Stimulated activated memory B cell treated with anti-CD40 and anti-IgM and Interleukin-4, amounts not matched to agents 10 μg/mL and 1 μg/mL and 100 μg/mL, for 72 hours (primary cell): ENCODE measurements around the gene EDEM1.
"Not testable (repeated sequence)": the region's sequence is repeated elsewhere in the genome, so short reads cannot be mapped to it uniquely, and the experiment has no call there.

ENCODE experiments used
- ATAC-seq: fragments of 150-1000 bp; cut with Tn5 transposase; 2 replicates; pipeline ENCODE4 v1.10.0; 2021
- H3K27ac Mint-ChIP-seq: one replicate; pipeline ENCODE4 v1.8.0; 2022; ENCODE audit warnings: mild to moderate bottlenecking, mixed read lengths
- H3K27me3 Mint-ChIP-seq: one replicate; pipeline ENCODE4 v1.8.0; 2022; ENCODE audit warnings: mixed read lengths
- H3K36me3 Mint-ChIP-seq: one replicate; pipeline ENCODE4 v1.8.0; 2022; ENCODE audit warnings: mixed read lengths
- H3K4me1 Mint-ChIP-seq: one replicate; pipeline ENCODE4 v1.8.0; 2022; ENCODE audit warnings: mixed read lengths
- H3K4me3 Mint-ChIP-seq: one replicate; pipeline ENCODE4 v1.8.0; 2022; ENCODE audit warnings: mild to moderate bottlenecking, moderate library complexity, mixed read lengths
- H3K9me3 Mint-ChIP-seq: one replicate; pipeline ENCODE4 v1.8.0; 2022; ENCODE audit warnings: mixed read lengths

Gene EDEM1

DNA sequence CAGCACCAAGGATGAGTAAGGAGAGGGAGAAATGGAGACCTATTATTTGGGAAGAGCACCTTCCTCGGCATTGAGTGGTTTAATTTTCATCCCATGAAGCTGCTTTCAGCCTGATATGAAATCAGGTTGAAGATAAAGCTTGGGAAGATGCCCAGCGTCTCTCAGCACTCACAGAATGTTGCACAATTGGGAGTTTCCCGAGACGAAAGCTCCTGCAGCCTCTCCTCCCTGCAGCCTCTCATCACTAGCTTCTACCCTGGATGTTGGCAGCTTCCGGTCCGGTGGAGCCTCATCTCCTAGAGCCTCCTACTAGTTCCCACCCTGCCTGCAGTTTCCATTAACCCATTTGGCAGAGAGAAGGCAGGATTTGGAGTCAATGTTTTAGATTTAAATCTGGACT lies 40.3 kb downstream of the EDEM1 start:
- H3K4me1 Mint-ChIP-seq, result peaks cover 20% of the 10 kb centered on the region
- no peaks in the 10 kb centered on the region for H3K36me3 Mint-ChIP-seq
- no peaks in the 10 kb centered on the region for H3K9me3 Mint-ChIP-seq
- no peaks in the 10 kb centered on the region for H3K27me3 Mint-ChIP-seq
- no peak overlapping the region for H3K4me3 Mint-ChIP-seq
- H3K27ac Mint-ChIP-seq, result no peak overlapping the region
- no peak for ATAC-seq

DNA sequence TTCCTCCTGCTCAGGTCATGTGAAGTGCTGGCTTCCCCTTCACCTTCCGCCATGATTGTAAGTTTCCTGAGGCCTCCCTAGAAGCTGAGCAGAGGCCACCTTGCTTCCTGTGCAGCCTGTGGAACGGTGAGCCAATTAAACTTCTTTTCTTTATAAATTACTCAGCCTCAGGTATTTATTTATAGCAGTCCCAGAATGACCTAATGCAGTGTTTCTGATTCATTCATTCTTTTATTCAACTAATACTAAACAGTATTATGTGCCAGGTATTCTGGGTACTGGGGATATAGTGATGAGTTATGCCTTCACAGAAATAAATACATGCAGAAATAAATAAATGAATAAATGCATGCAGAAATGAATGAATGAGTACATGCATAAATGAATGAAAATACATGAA lies 41.9 kb downstream of the EDEM1 start:
- Mint-ChIP-seq H3K4me3 (no peak overlapping the region), H3K27ac (no peak overlapping the region), H3K9me3 (no peaks in the 10 kb centered on the region), H3K36me3 (no peaks in the 10 kb centered on the region), H3K27me3 (no peaks in the 10 kb centered on the region), H3K4me1 (peaks cover 20% of the 10 kb centered on the region)
- ATAC-seq, result no peak

DNA sequence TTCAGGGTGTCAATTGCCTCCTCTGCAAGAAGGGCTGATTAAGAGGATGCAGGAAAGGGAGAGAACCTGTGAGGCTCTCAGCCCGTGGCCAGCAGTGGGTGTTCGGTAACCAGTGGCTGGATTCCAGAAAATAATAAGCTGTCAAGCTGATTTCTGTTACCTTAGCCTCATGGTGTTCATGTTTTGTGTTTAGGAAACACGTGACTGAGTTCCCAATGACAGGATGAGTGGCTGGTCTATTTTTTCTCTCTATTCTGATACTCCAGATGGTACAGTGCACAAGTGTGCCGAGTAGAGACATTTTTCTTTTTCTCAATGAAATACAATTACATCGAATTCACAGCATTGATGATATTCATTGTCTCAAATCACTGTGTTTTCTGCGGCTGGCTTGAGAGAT lies 43.6 kb downstream of the EDEM1 start:
- Mint-ChIP-seq H3K9me3 (no peaks in the 10 kb centered on the region), H3K4me3 (no peak overlapping the region), H3K27me3 (no peaks in the 10 kb centered on the region), H3K36me3 (peaks cover 8% of the 10 kb centered on the region), H3K27ac (no peak overlapping the region), H3K4me1 (peaks cover 20% of the 10 kb centered on the region)
- no peak for ATAC-seq

DNA sequence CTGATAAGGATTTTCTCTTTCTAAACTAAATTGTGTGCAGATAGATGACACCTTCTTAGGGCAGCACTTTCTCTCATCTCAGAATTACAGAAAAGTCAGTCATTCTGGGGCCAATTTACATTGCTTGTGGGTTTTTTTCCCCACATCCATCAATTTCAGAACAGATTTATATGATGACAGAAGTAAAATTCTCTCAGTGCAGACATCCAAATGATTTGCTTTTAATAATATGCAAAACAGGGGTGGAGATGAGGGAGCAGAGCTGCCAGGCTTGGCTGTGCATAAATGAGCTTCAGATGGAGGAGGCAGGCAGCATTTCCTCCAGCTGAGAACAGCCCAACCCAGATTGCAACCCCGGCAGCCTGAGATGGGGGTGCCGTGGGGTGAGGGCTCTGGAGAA lies 44.0 kb downstream of the EDEM1 start:
- Mint-ChIP-seq H3K27me3 (no peaks in the 10 kb centered on the region), H3K9me3 (no peaks in the 10 kb centered on the region), H3K27ac (no peak overlapping the region), H3K4me3 (no peak overlapping the region), H3K36me3 (peaks cover 8% of the 10 kb centered on the region), H3K4me1 (peaks cover 19% of the 10 kb centered on the region)
- ATAC-seq, result no peak

DNA sequence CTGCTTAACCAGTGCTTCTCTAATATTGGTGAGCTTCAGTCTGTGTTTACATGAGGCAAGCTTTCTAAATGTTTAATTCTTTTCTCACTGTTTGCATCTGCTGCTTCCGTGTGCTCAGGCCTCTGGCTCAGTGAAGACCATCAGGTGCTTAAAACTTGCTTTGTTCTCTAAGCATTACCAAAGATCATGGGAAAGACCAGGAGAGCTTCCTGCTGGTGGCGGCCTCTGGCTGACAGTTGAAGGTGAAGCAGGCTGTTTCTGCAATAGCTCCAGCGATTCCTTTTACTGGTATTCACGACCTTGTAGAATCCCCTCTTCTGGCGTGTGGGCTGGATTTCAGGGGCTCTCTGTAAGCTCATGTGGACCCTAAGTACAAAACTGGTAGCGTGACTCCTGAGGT lies 45.1 kb downstream of the EDEM1 start:
- no peak overlapping the region for H3K27ac Mint-ChIP-seq
- H3K9me3 Mint-ChIP-seq, result no peaks in the 10 kb centered on the region
- H3K36me3 Mint-ChIP-seq, result peaks cover 8% of the 10 kb centered on the region
- no peak overlapping the region for H3K4me3 Mint-ChIP-seq
- H3K4me1 Mint-ChIP-seq, result peaks cover 14% of the 10 kb centered on the region
- no peak for ATAC-seq
- H3K27me3 Mint-ChIP-seq, result no peaks in the 10 kb centered on the region

DNA sequence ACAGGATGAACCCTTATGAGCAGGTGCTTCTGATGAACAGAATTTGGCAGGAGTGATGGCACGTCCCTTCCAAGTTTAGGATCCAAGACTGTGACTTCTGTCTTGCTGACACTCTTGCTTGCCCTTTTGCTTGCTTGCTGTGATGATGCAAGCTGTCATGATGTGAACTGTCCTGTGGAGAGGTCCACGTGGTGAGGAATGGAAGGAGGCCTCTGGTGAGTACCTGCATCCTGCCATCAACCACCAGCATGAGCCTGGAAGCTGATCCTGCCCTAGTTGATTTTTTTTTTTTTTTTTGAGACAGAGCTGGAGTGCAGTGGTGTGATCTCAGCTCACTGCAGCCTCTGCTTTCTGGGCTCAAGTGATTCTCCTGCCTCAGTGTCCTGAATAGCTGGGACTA lies 45.5 kb downstream of the EDEM1 start:
- H3K9me3 Mint-ChIP-seq, result no peaks in the 10 kb centered on the region
- H3K36me3 Mint-ChIP-seq, result peaks cover 8% of the 10 kb centered on the region
- H3K4me1 Mint-ChIP-seq, result peaks cover 14% of the 10 kb centered on the region
- no peak overlapping the region for H3K4me3 Mint-ChIP-seq
- no peak for ATAC-seq
- H3K27ac Mint-ChIP-seq, result no peak overlapping the region
- H3K27me3 Mint-ChIP-seq, result no peaks in the 10 kb centered on the region

DNA sequence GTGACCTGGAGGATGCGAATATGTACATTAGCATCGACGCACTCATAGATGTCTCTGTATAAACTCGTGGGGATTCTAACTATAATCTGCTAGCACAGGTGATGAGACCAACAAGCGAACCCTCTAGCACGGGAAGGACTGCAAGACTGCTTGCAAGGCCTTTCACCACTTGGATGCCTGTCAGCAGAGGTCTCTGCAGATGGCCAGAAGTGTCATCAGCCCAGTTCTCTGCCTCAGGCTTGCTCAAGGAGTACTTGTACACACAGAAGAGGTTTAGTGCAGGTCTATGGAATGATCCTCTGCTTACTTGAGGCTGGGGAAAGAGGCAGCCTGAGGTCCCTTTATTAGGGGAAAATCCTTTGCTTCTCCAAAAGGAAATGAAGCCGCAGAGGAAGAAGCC lies 48.1 kb downstream of the EDEM1 start:
- H3K27me3 Mint-ChIP-seq, result no peaks in the 10 kb centered on the region
- no peak overlapping the region for H3K27ac Mint-ChIP-seq
- no peak for ATAC-seq
- peaks cover 14% of the 10 kb centered on the region for H3K4me1 Mint-ChIP-seq
- H3K36me3 Mint-ChIP-seq, result peaks cover 8% of the 10 kb centered on the region
- H3K9me3 Mint-ChIP-seq, result no peaks in the 10 kb centered on the region
- H3K4me3 Mint-ChIP-seq, result no peak overlapping the region

DNA sequence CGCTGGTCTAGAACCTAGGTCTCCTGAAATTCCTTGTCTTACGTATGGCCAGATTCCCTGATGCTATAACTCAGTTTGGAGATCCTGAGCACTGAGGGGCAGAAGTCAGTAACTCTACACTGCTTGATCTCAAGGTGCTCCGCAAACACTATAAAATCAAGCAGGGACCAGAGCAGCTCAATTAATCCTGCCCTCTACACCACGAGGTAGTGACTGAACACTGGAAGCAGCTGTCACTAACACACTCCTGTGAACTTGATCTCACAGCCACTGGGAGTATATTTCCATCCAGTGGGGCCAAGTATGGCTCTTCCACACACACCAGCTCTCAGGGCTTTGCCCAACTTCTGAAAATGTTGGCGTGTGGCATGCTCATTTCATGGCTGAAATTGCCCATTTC lies 51.0 kb downstream of the EDEM1 start:
- H3K27ac Mint-ChIP-seq, result no peak overlapping the region
- H3K4me1 Mint-ChIP-seq, result no peaks in the 10 kb centered on the region
- H3K9me3 Mint-ChIP-seq, result no peaks in the 10 kb centered on the region
- no peak for ATAC-seq
- H3K27me3 Mint-ChIP-seq, result no peaks in the 10 kb centered on the region
- H3K4me3 Mint-ChIP-seq, result no peak overlapping the region
- peaks cover 13% of the 10 kb centered on the region for H3K36me3 Mint-ChIP-seq

DNA sequence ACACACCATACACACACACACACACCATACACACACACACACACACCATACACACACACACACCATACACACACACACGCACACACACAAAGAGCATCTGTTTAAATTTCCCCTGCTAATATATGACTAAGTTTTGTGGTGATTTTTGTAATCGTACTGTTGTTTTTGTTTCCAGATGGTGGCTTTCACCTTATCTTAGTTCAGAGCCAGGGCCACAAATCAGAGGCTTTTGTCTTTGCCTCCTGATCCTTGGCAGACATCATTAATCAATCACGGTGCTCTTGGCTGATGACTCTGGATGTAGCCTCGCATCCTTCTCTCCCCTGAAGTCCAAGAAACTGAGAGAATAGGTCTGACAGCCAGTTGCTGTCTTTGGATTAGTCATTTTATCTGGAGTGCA lies 52.1 kb downstream of the EDEM1 start:
- H3K4me1 Mint-ChIP-seq, result no peaks in the 10 kb centered on the region
- peaks cover 3% of the 10 kb centered on the region for H3K9me3 Mint-ChIP-seq
- no peak for ATAC-seq
- H3K27ac Mint-ChIP-seq, result no peak overlapping the region
- no peaks in the 10 kb centered on the region for H3K27me3 Mint-ChIP-seq
- H3K36me3 Mint-ChIP-seq, result peaks cover 24% of the 10 kb centered on the region
- H3K4me3 Mint-ChIP-seq, result no peak overlapping the region

DNA sequence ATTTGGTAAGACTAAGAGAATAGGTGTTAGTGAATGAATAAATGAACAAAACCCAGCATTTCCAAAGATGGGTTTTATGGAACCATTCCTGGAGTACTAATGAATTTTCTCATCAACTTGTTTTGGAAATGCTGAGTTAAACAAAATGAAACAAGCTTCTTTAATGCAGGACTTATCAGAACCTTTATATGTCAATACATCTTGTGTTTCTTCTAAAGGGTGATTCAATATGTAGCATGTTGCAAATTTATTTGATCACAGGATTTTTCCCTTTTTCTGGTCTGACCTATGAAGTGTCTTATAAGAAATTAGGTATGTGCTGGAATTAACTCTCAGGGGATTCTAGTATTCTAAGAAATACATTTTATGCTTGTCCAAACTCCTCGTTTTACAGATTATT lies 53.2 kb downstream of the EDEM1 start:
- H3K4me1 Mint-ChIP-seq, result peaks cover 3% of the 10 kb centered on the region
- H3K4me3 Mint-ChIP-seq, result no peak overlapping the region
- no peak overlapping the region for H3K27ac Mint-ChIP-seq
- ATAC-seq, result no peak
- H3K9me3 Mint-ChIP-seq, result peaks cover 3% of the 10 kb centered on the region
- H3K36me3 Mint-ChIP-seq, result peaks cover 16% of the 10 kb centered on the region
- no peaks in the 10 kb centered on the region for H3K27me3 Mint-ChIP-seq

DNA sequence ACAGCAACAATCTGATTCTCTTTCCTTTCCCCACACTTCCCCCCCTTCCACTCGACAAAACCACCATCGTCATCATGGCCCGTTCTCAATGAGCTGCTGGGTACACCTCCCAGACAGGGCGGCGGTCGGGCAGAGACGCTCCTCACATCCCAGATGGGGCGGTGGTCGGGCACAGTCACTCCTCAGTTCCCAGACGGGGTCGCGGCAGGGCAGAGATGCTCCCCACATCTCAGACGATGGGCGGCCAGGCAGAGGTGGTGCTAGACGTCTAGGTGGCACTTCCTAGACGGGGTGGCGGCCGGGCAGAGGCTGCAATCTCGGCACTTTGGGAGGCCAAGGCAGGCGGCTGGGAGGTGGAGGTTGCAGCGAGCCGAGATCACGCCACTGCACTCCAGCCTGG lies 55.3 kb downstream of the EDEM1 start:
- not testable (repeated sequence) for H3K27ac Mint-ChIP-seq, H3K4me1 Mint-ChIP-seq, ATAC-seq, H3K9me3 Mint-ChIP-seq, H3K4me3 Mint-ChIP-seq, H3K27me3 Mint-ChIP-seq
- peaks cover 16% of the 10 kb centered on the region for H3K36me3 Mint-ChIP-seq

DNA sequence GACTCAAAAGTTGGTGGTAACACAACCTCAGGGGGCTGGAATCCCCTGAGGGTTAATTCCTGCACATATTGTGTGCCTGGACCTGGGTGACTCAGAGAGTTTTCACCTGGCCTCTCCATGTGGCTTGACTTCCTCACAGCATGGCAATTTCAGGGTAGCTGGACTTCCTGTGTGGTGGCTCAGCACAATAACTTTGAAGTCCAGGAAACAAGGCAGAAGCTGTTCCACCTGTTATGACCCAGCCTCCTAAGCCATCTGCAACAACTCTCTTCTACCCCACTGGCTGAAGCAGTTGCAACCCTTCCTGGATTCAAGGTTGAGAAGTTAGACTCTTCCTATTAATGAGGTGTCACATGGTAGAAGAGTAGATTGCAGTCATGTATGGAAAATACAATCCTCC lies 58.4 kb downstream of the EDEM1 start:
- no peak for ATAC-seq
- H3K27ac Mint-ChIP-seq, result no peak overlapping the region
- H3K36me3 Mint-ChIP-seq, result peaks cover 16% of the 10 kb centered on the region
- H3K4me1 Mint-ChIP-seq, result peaks cover 6% of the 10 kb centered on the region
- H3K4me3 Mint-ChIP-seq, result no peak overlapping the region
- H3K9me3 Mint-ChIP-seq, result peaks cover 3% of the 10 kb centered on the region
- H3K27me3 Mint-ChIP-seq, result no peaks in the 10 kb centered on the region

DNA sequence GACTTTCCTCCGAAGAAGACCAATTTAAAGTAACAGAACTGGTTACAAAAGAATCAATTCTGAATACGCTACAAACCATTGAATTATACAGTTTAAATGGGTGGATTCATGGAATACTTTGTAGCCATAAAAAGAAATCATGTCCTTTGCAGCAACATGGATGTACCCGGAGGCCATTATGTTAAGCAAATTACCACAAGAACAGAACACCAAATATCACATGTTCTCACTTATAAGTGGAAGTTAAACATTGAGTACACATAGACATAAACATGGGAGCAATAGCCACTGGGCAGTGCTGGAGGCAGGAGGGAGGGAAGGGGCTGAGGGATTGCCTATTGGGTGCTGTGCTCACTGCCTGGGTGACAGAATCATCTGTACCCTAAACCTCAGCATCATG lies 61.3 kb downstream of the EDEM1 start:
- Mint-ChIP-seq H3K36me3 (peaks cover 8% of the 10 kb centered on the region), H3K9me3 (peaks cover 3% of the 10 kb centered on the region), H3K4me1 (peaks cover 6% of the 10 kb centered on the region), H3K27ac (no peak overlapping the region), H3K27me3 (no peaks in the 10 kb centered on the region), H3K4me3 (no peak overlapping the region)
- ATAC-seq, result no peak

DNA sequence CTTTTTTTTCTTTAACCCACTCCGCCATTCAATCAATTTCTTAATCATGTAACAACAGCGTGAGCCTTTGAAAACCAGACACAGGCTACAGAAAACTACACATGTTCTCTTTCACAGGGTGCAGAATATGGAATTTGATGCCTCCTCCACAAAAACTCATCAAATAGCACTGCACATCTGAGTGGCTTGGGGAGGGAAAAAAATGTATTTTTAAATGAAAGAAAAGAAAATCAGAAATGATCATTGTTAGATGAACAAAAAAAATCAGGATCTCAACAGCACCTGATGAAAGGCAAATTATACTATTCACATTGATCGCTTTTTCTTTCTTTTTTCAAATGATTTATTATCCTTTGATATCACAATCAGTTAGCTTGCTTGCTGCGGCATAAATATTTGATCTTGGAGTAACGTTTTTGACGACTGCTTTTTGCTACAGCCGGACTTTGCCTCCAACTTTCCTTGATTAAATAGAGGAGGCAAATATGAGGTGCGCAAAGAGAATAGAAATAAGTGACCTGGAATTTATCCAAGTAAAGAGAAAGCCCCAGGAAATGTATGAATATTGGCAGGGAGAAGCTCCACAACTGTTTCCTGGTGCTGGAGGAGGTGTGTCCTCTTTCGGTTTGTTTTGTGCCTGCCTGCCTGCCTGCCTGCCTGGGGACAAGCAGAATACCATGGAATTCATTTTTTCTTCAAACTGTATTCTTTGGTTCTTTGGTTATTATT lies 63.1 kb downstream of the EDEM1 start:
- ATAC-seq, result no peak

DNA sequence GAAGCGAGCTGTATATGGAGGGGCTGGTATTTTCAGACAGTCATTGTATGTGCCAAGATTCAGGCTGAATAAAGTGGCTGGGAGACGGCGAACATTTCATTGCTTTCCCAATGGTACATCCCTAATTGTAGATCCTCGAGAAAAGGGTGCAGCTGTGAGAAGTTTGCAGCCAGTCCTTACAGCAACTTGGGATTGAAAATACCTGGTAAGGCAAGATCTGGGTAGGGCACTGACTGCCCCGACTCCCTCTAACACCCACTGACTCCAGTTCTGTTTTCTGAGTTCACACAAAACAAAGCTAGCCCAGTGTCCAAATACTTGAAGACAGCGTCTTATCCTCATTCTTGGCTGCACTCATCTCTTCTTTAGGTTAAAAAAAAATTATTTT lies 63.7 kb downstream of the EDEM1 start:
- Mint-ChIP-seq H3K9me3 (no peaks in the 10 kb centered on the region), H3K27me3 (no peaks in the 10 kb centered on the region), H3K27ac (no peak overlapping the region), H3K4me3 (no peak overlapping the region), H3K36me3 (no peaks in the 10 kb centered on the region), H3K4me1 (peaks cover 9% of the 10 kb centered on the region)
- ATAC-seq, result no peak

More for the DNA sequence above, 63.1 kb downstream of the EDEM1 start:
- Mint-ChIP-seq H3K27me3 (no peaks in the 10 kb centered on the region), H3K4me3 (no peak overlapping the region), H3K9me3 (no peaks in the 10 kb centered on the region), H3K36me3 (no peaks in the 10 kb centered on the region), H3K27ac (no peak overlapping the region), H3K4me1 (peaks cover 7% of the 10 kb centered on the region)

DNA sequence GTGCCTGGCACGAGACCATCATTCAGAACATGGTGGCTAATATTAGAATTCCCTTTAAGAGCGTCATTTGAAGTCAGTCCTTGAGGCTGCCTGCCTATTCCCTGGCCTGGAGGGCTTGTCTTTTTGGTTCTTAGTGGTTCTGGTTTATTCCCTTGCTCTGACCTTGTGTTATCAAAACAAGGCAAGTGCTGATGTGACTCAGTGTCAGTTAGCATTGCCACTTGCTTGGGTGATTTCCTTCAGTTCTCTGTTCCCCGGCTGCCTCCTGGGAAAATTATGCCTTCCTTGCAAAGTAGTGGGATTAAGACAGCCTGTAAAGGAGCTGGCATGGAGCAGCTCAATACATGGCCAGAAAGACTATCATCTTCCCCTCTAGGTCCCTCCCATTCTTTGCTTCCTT lies 64.6 kb downstream of the EDEM1 start:
- ATAC-seq, result no peak
- H3K9me3 Mint-ChIP-seq, result no peaks in the 10 kb centered on the region
- H3K4me1 Mint-ChIP-seq, result peaks cover 12% of the 10 kb centered on the region
- H3K36me3 Mint-ChIP-seq, result no peaks in the 10 kb centered on the region
- H3K27ac Mint-ChIP-seq, result no peak overlapping the region
- no peaks in the 10 kb centered on the region for H3K27me3 Mint-ChIP-seq
- no peak overlapping the region for H3K4me3 Mint-ChIP-seq
